ENCODE data around the gene NXT1. TPM values are rescaled to one million over a fixed set of nuclear protein-coding genes. Genes with fewer than 3 reads are reported as not detected.

The NXT1 gene
- total RNA-seq, 1 experiment from 2014 or later, result 98.0 TPM

DNA sequence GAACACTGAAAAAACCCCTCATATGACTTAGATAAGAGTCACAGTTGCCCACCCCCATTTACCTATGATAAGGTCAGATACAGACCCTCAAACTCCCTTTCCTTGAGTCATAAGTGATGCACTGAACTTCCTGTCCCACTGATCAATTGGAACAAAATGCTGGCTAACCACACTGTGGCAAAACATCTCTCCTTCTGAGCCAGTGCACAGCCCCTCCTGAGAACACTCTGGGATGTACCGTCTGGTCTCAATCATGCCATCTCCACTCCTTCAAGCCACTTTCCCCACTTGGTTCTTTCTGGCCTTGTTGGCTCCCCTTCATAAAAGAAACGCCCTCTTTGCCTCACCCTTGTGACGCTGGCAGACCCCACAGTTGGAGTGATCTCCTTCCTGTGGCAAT is 42.6 kb upstream of the NXT1 start:
- H3K27ac ChIP-seq (ENCODE audit: low read length), result no peak overlapping the region
- H3K36me3 ChIP-seq (ENCODE audit: low read depth, low read length), result no peaks in the 10 kb centered on the region
- CTCF ChIA-PET, result no interaction called here
- H3K4me3 ChIP-seq (ENCODE audit: low read length), result no peak overlapping the region
- H4K20me1 ChIP-seq (ENCODE audit: low read length), result no peaks in the 10 kb centered on the region
- ATAC-seq (no peak), DNase-seq (no peak)
- TF ChIP-seq, protein P1, sequence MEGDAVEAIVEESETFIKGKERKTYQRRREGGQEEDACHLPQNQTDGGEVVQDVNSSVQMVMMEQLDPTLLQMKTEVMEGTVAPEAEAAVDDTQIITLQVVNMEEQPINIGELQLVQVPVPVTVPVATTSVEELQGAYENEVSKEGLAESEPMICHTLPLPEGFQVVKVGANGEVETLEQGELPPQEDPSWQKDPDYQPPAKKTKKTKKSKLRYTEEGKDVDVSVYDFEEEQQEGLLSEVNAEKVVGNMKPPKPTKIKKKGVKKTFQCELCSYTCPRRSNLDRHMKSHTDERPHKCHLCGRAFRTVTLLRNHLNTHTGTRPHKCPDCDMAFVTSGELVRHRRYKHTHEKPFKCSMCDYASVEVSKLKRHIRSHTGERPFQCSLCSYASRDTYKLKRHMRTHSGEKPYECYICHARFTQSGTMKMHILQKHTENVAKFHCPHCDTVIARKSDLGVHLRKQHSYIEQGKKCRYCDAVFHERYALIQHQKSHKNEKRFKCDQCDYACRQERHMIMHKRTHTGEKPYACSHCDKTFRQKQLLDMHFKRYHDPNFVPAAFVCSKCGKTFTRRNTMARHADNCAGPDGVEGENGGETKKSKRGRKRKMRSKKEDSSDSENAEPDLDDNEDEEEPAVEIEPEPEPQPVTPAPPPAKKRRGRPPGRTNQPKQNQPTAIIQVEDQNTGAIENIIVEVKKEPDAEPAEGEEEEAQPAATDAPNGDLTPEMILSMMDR (conservative IDR thresholded peaks at IDR 0.05; ENCODE audit: low read depth, low read length), result no peak
- no peak for TF ChIP-seq EZH2 (IDR thresholded peaks at IDR 0.05; ENCODE audit: low read length, unreplicated experiment)
- no peak for TF ChIP-seq EZH2phosphoT487 (IDR thresholded peaks at IDR 0.05; ENCODE audit: borderline replicate concordance, low read length)
- H3K4me2 ChIP-seq (ENCODE audit: low read length), result no peak overlapping the region
- no peaks in the 10 kb centered on the region for H3K4me1 ChIP-seq (ENCODE audit: insufficient read depth, low read length)
- no peaks in the 10 kb centered on the region for H3F3A ChIP-seq (ENCODE audit: low read length, unreplicated experiment)
- no peaks in the 10 kb centered on the region for H3K9me2 ChIP-seq (replicated peaks; ENCODE audit: low read length)
- H2AFZ ChIP-seq (ENCODE audit: low read length), result no peak overlapping the region
- intact Hi-C loops (cut with micrococcal nuclease), result no loop called here
- POLR2A ChIA-PET (ENCODE audit: unreplicated experiment), result no interaction called here
- BruUV-seq (replicated peaks), result no TSS peak
- no peaks in the 10 kb centered on the region for H3K9me3 ChIP-seq (ENCODE audit: low read length)
- H3K9ac ChIP-seq (ENCODE audit: low read length), result no peak overlapping the region
- H3K79me2 ChIP-seq (ENCODE audit: low read length), result no peaks in the 10 kb centered on the region
- H3K27me3 ChIP-seq (ENCODE audit: low read length), result peaks cover 64% of the 10 kb centered on the region

DNA sequence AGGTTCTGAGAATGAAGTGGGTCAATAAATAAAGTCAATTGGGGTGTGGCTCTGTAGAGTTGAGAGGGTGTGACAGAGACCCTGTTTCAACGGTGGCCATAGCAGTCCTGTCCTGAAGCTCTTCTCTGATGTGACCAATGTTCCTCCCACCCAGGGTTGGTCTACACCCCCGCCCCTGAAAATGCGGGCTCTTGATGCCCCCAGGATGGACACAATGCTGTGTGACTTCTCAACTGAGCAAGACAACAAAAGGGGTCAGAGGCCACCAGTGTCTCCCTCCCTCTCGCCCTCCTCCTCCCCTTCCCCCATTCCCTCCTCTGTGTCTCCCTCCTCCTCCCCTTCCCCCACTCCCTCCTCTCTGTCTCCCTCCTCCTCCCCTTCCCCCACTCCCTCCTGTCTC is 41.7 kb upstream of the NXT1 start:
- no peaks in the 10 kb centered on the region for H3K36me3 ChIP-seq (ENCODE audit: low read depth, low read length)
- H4K20me1 ChIP-seq (ENCODE audit: low read length), result no peaks in the 10 kb centered on the region
- no peaks in the 10 kb centered on the region for H3K4me1 ChIP-seq (ENCODE audit: insufficient read depth, low read length)
- no peak overlapping the region for H2AFZ ChIP-seq (ENCODE audit: low read length)
- no TSS peak for BruUV-seq (replicated peaks)
- H3K79me2 ChIP-seq (ENCODE audit: low read length), result no peaks in the 10 kb centered on the region
- no peak overlapping the region for H3K27ac ChIP-seq (ENCODE audit: low read length)
- POLR2A ChIA-PET (ENCODE audit: unreplicated experiment), result no interaction called here
- peaks cover 60% of the 10 kb centered on the region for H3K27me3 ChIP-seq (ENCODE audit: low read length)
- intact Hi-C loops (cut with micrococcal nuclease), result no loop called here
- no peak overlapping the region for H3K4me2 ChIP-seq (ENCODE audit: low read length)
- DNase-seq (no peak), ATAC-seq (no peak)
- H3K9me3 ChIP-seq (ENCODE audit: low read length), result no peaks in the 10 kb centered on the region
- no peak overlapping the region for H3K4me3 ChIP-seq (ENCODE audit: low read length)
- no peaks in the 10 kb centered on the region for H3F3A ChIP-seq (ENCODE audit: low read length, unreplicated experiment)
- no peak overlapping the region for H3K9ac ChIP-seq (ENCODE audit: low read length)
- CTCF ChIA-PET, result no interaction called here
- no peaks in the 10 kb centered on the region for H3K9me2 ChIP-seq (replicated peaks; ENCODE audit: low read length)
- TF ChIP-seq EZH2 (IDR thresholded peaks at IDR 0.05; ENCODE audit: low read length, unreplicated experiment) (no peak), EZH2phosphoT487 (IDR thresholded peaks at IDR 0.05; ENCODE audit: borderline replicate concordance, low read length) (no peak)
- TF ChIP-seq, protein P1 (conservative IDR thresholded peaks at IDR 0.05; ENCODE audit: low read depth, low read length), result no peak

DNA sequence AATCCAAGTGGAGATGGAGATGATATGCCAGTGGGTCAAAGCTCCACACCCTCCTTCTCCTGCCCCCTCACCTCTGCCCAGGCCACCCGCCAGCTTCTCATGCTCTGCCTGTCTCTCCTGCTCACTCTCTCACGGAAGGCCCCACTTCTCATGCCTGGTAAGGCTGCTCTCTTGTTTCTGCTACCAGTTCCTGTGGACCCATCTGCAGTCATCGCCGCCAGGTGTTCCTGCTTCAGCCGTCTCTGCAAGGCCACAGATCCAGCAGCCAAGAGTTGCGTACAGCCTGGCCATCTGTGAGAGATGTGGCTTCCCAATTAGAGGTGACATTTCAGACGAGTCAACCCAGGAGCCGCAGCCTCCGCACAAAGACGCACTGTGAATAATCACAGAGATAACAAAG is 40.8 kb upstream of the NXT1 start:
- no peak overlapping the region for H3K9ac ChIP-seq (ENCODE audit: low read length)
- DNase-seq (no peak), ATAC-seq (no peak)
- H3K4me3 ChIP-seq (ENCODE audit: low read length), result no peak overlapping the region
- no peak overlapping the region for H2AFZ ChIP-seq (ENCODE audit: low read length)
- ChIA-PET POLR2A (ENCODE audit: unreplicated experiment) (no interaction called here), CTCF (no interaction called here)
- TF ChIP-seq EZH2 (IDR thresholded peaks at IDR 0.05; ENCODE audit: low read length, unreplicated experiment) (no peak), EZH2phosphoT487 (IDR thresholded peaks at IDR 0.05; ENCODE audit: borderline replicate concordance, low read length) (no peak)
- TF ChIP-seq, protein P1 (conservative IDR thresholded peaks at IDR 0.05; ENCODE audit: low read depth, low read length), result no peak
- peaks cover 54% of the 10 kb centered on the region for H3K27me3 ChIP-seq (ENCODE audit: low read length)
- H3K79me2 ChIP-seq (ENCODE audit: low read length), result no peaks in the 10 kb centered on the region
- no peak overlapping the region for H3K27ac ChIP-seq (ENCODE audit: low read length)
- H3K4me2 ChIP-seq (ENCODE audit: low read length), result no peak overlapping the region
- no TSS peak for BruUV-seq (replicated peaks)
- intact Hi-C loops (cut with micrococcal nuclease), result no loop called here
- no peaks in the 10 kb centered on the region for H3K9me2 ChIP-seq (replicated peaks; ENCODE audit: low read length)
- no peaks in the 10 kb centered on the region for H4K20me1 ChIP-seq (ENCODE audit: low read length)
- H3K9me3 ChIP-seq (ENCODE audit: low read length), result no peaks in the 10 kb centered on the region
- no peaks in the 10 kb centered on the region for H3K4me1 ChIP-seq (ENCODE audit: insufficient read depth, low read length)
- no peaks in the 10 kb centered on the region for H3F3A ChIP-seq (ENCODE audit: low read length, unreplicated experiment)
- H3K36me3 ChIP-seq (ENCODE audit: low read depth, low read length), result no peaks in the 10 kb centered on the region

Measured in PC-3 (cell line).